IMR-90 (cell line): ENCODE results near the gene TACC3. TPM values are rescaled to one million over a fixed set of nuclear protein-coding genes. Genes with fewer than 3 reads are reported as not detected.

Experiments
- ATAC-seq: fragments of 200-7000 bp; cut with Tn5 transposase; 2 replicates; pipeline ENCODE4 v1.9.1; 2020; ENCODE audit warnings: low read depth, mild to moderate bottlenecking, moderate library complexity
- BruUV-seq: library from RNA; stranded (reverse); fragments of 400-500 nt; replicated peaks from 2 replicates; lab custom pipeline; 2021; lab: Mats Ljungman, UMichigan
- CTCF ChIA-PET: fragments of 300-600 bp; formaldehyde crosslinking; extraction: SDS; loops from one replicate; lab custom pipeline; 2021; ENCODE audit warnings: antibody characterized with exemption; lab: Yijun Ruan, JAX
- POLR2A ChIA-PET: fragments of 300-600 bp; sonication (Branson Sonifier 250); formaldehyde crosslinking; loops from one replicate; lab custom pipeline; 2022; ENCODE audit warnings: antibody characterized with exemption; ENCODE audit not compliant: unreplicated experiment; lab: Charles Lee
- DNase-seq: peaks from one replicate; pipeline ENCODE4 v3.0.0; 2013
- H2AFZ ChIP-seq: replicated peaks from 2 replicates; pipeline ENCODE3; 2013; ENCODE audit warnings: low read length, mild to moderate bottlenecking; ENCODE audit not compliant: poor library complexity
- H2AK5ac ChIP-seq: 2 replicates; pipeline ENCODE4 v1.6.1; 2013; ENCODE audit warnings: low read depth, low read length, inconsistent platforms
- H2AK9ac ChIP-seq: replicated peaks from 2 replicates; pipeline ENCODE3; 2013; ENCODE audit warnings: mild to moderate bottlenecking, low read depth, low read length, moderate library complexity; ENCODE audit not compliant: poor library complexity
- H2BK120ac ChIP-seq: 2 replicates; pipeline ENCODE4 v1.6.1; 2013; ENCODE audit warnings: low read depth, low read length, inconsistent platforms
- H2BK15ac ChIP-seq: 3 replicates; pipeline ENCODE4 v1.6.1; 2013; ENCODE audit warnings: low read depth, low read length, inconsistent platforms
- H2BK20ac ChIP-seq: 2 replicates; pipeline ENCODE4 v1.6.1; 2013; ENCODE audit warnings: low read depth, mild to moderate bottlenecking, inconsistent platforms, low read length, moderate library complexity
- H2BK5ac ChIP-seq: 2 replicates; pipeline ENCODE4 v1.6.1; 2013; ENCODE audit warnings: mild to moderate bottlenecking, low read depth, low read length, inconsistent platforms; ENCODE audit not compliant: poor library complexity, severe bottlenecking
- H3K14ac ChIP-seq: replicated peaks from 2 replicates; pipeline ENCODE4 v1.6.1; 2013; ENCODE audit warnings: low read depth, low read length, inconsistent platforms
- H3K18ac ChIP-seq: 2 replicates; pipeline ENCODE4 v1.6.1; 2013; ENCODE audit warnings: low read depth, low read length, control low read depth
- H3K23ac ChIP-seq: 2 replicates; pipeline ENCODE4 v1.6.1; 2013; ENCODE audit warnings: low read depth, low read length, inconsistent platforms
- H3K27ac ChIP-seq: 2 replicates; pipeline ENCODE4 v1.5.1; 2013; ENCODE audit warnings: mild to moderate bottlenecking, control low read depth, low read length; ENCODE audit not compliant: insufficient read depth
- H3K27me3 ChIP-seq: 2 replicates; pipeline ENCODE4 v1.6.1; 2013; ENCODE audit warnings: low read length; ENCODE audit not compliant: control insufficient read depth, insufficient read depth
- H3K36me3 ChIP-seq: 2 replicates; pipeline ENCODE4 v1.6.1; 2013; ENCODE audit warnings: low read length, mixed read lengths; ENCODE audit not compliant: control insufficient read depth, insufficient read depth
- H3K4ac ChIP-seq: 2 replicates; pipeline ENCODE4 v1.6.1; 2013; ENCODE audit warnings: low read depth, low read length, inconsistent platforms
- H3K4me1 ChIP-seq: 2 replicates; pipeline ENCODE4 v1.6.1; 2013; ENCODE audit warnings: low read length, mixed read lengths; ENCODE audit not compliant: control insufficient read depth, insufficient read depth
- H3K4me2 ChIP-seq: 2 replicates; pipeline ENCODE4 v1.6.1; 2013; ENCODE audit warnings: low read depth, mild to moderate bottlenecking, control low read depth, low read length, moderate library complexity
- H3K4me3 ChIP-seq: 2 replicates; pipeline ENCODE4 v1.5.1; 2013; ENCODE audit warnings: low read depth, mild to moderate bottlenecking, control low read depth, low read length, moderate library complexity; ENCODE audit not compliant: insufficient read depth
- H3K56ac ChIP-seq: 2 replicates; pipeline ENCODE4 v1.6.1; 2013; ENCODE audit warnings: low read length, inconsistent platforms; ENCODE audit not compliant: insufficient read depth; ENCODE audit errors: extremely low read depth
- H3K79me1 ChIP-seq, 2 experiments: 2 replicates each; pipeline ENCODE4 v1.6.1; 2013; ENCODE audit warnings: low read length in 2 of 2, inconsistent platforms in 1 of 2, low read depth in 1 of 2
- H3K9ac ChIP-seq: 2 replicates; pipeline ENCODE4 v1.6.1; 2013; ENCODE audit warnings: low read depth, low read length, control low read depth
- H3K9me1 ChIP-seq: 2 replicates; pipeline ENCODE4 v1.6.1; 2013; ENCODE audit warnings: low read length, inconsistent platforms; ENCODE audit not compliant: insufficient read depth
- H3K9me3 ChIP-seq: 2 replicates; pipeline ENCODE4 v1.6.1; 2013; ENCODE audit warnings: low read length; ENCODE audit not compliant: control insufficient read depth, insufficient read depth
- H4K20me1 ChIP-seq: 2 replicates; pipeline ENCODE4 v1.6.1; 2013; ENCODE audit warnings: low read length, inconsistent platforms; ENCODE audit not compliant: insufficient read depth
- H4K5ac ChIP-seq: 2 replicates; pipeline ENCODE4 v1.6.1; 2013; ENCODE audit warnings: mild to moderate bottlenecking, low read depth, low read length, control low read depth
- H4K8ac ChIP-seq, 2 experiments: 2 replicates each; pipeline ENCODE4 v1.6.1; 2013; ENCODE audit warnings: low read depth in 2 of 2, low read length in 2 of 2, control low read depth in 1 of 2, inconsistent platforms in 1 of 2
- H4K91ac ChIP-seq: 2 replicates; pipeline ENCODE4 v1.6.1; 2013; ENCODE audit warnings: low read depth, low read length, inconsistent platforms; ENCODE audit not compliant: insufficient read depth
- BHLHE40 ChIP-seq: fragments of 150-350 bp; IDR thresholded peaks from 2 replicates; pipeline ENCODE4 v1.6.1; 2016; ENCODE audit warnings: mild to moderate bottlenecking, low read depth, low read length
- CEBPB ChIP-seq: IDR thresholded peaks from 2 replicates; pipeline ENCODE4 v1.6.1; 2012; ENCODE audit warnings: low read depth, low read length, improper control_type of control experiment
- CTCF ChIP-seq: conservative IDR thresholded peaks from 2 replicates; pipeline ENCODE4 v1.5.1; 2012; ENCODE audit warnings: mild to moderate bottlenecking, low read depth, low read length, improper control_type of control experiment
- FOS ChIP-seq: fragments of 150-350 bp; IDR thresholded peaks from 2 replicates; pipeline ENCODE4 v1.6.1; 2016; ENCODE audit warnings: low read depth, low read length
- MAZ ChIP-seq: IDR thresholded peaks from 2 replicates; pipeline ENCODE4 v1.6.1; 2012; ENCODE audit warnings: low read depth, mild to moderate bottlenecking, low read length, improper control_type of control experiment, moderate library complexity, borderline replicate concordance
- MXI1 ChIP-seq: IDR thresholded peaks from 2 replicates; pipeline ENCODE4 v1.6.1; 2012; ENCODE audit warnings: low read depth, mild to moderate bottlenecking, low read length, moderate library complexity, borderline replicate concordance
- NFE2L2 ChIP-seq: fragments of 150-350 bp; IDR thresholded peaks from 2 replicates; pipeline ENCODE4 v1.6.1; 2016; ENCODE audit warnings: low read depth, mild to moderate bottlenecking, low read length
- POLR2A ChIP-seq: IDR thresholded peaks from 2 replicates; pipeline ENCODE4 v1.6.1; 2012; ENCODE audit warnings: mild to moderate bottlenecking, low read depth, low read length
- RAD21 ChIP-seq: IDR thresholded peaks from 2 replicates; pipeline ENCODE4 v1.6.1; 2012; ENCODE audit warnings: low read length, improper control_type of control experiment
- RCOR1 ChIP-seq: IDR thresholded peaks from 2 replicates; pipeline ENCODE4 v1.6.1; 2012; ENCODE audit warnings: mild to moderate bottlenecking, low read length, improper control_type of control experiment; ENCODE audit not compliant: insufficient replicate concordance
- SMC3 ChIP-seq: fragments of 150-350 bp; IDR thresholded peaks from 2 replicates; pipeline ENCODE4 v1.6.1; 2016; ENCODE audit warnings: low read depth, mild to moderate bottlenecking, antibody characterized with exemption, low read length, moderate library complexity
- WGBS, 2 experiments: methylation state at CpG; one replicate each; pipeline versions ENCODE4 v1.1.5 to v1.1.7; 2013; ENCODE audit warnings: missing lambda C conversion rate in 2 of 2; ENCODE audit not compliant: insufficient read length in 1 of 2; ENCODE audit errors: extremely low coverage in 2 of 2; 5-methylcytosine and 5-hydroxymethylcytosine counted together
- dilution Hi-C: fragments of 300-500 bp; cut with HindIII; formaldehyde crosslinking; loops from one replicate; pipeline ENCODE4 v1.14.3; 2018; ENCODE audit warnings: low sequenced_read_pairs; ENCODE audit not compliant: unreplicated experiment
- in situ Hi-C: fragments of 300-500 bp; cut with MboI; formaldehyde crosslinking; loops from 3 replicates; pipeline ENCODE4 v1.14.3; 2019; ENCODE audit warnings: low sequenced_read_pairs, inconsistent platforms, mixed read lengths
- intact Hi-C: fragments of 100-400 bp; cut with micrococcal nuclease; formaldehyde crosslinking; loops from 2 replicates; pipeline ENCODE4 v1.10.0; 2022
- polyA plus RNA-seq, 3 experiments: library from polyadenylated mRNA; depleted of rRNA; stranded (reverse); fragments of >200 nt; gene quantifications; 2 replicates each; pipeline ENCODE4 v1.2.3, GENCODE V29; 2012; ENCODE audit warnings: low replicate concordance in 1 of 3
- total RNA-seq: library from RNA; depleted of rRNA; stranded (reverse); fragments of >200 nt; gene quantifications from 2 replicates; pipeline ENCODE4 v1.2.3, GENCODE V29; 2012
- TF ChIP-seq, protein P1 (sequence below): fragments of 150-350 bp; IDR thresholded peaks from 2 replicates; pipeline ENCODE4 v1.6.1; 2016; ENCODE audit warnings: low read depth, mild to moderate bottlenecking, low read length, moderate library complexity, borderline replicate concordance

The TACC3 gene
- total and polyA plus RNA-seq, 2 of the 4 experiments (the other 2 are of a cell fraction) = 15.1 to 49.7 TPM

DNA sequence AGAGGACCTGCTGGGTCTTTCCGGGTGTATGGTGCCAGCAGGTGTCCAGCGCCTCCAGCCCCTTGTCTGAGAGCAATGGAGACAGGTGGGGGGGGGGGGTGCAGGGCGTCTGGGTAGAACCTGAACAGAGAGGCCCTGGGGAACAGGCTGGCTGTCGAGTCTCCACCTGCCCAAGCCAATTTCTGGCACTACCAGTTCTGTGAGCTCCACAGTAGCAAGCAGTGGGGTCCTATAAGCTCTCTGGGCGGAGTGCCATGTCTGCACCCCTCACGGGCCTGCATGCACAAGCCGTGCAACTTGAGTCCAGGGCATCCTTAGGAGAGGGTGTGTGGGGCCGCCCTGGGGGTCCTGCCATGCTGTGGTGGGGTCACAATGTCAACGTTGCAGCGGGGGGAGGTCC is 61.7 kb downstream of the TACC3 start:
- Histone ChIP-seq H2BK15ac (no peak overlapping the region), H2BK5ac (no peak overlapping the region), H3K9me3 (no peaks in the 10 kb centered on the region), H3K79me1 (no peaks in the 10 kb centered on the region), H2BK20ac (no peak overlapping the region), H3K56ac (no peak overlapping the region), H3K23ac (no peak overlapping the region), H3K9ac (no peak overlapping the region), H3K18ac (no peak overlapping the region), H2AFZ (no peak overlapping the region), H3K4ac (no peak overlapping the region), H4K5ac (no peak overlapping the region), H2BK120ac (no peak overlapping the region), H3K27ac (no peak overlapping the region), H4K20me1 (no peaks in the 10 kb centered on the region), H3K36me3 (no peaks in the 10 kb centered on the region), H4K91ac (no peak overlapping the region), H2AK5ac (no peak overlapping the region), H2AK9ac (no peak overlapping the region), H3K27me3 (peaks cover 13% of the 10 kb centered on the region; the same call in 1 of the 2 replicates), H4K8ac (no peak overlapping the region), H3K4me2 (no peak overlapping the region), H3K4me1 (peaks cover 2% of the 10 kb centered on the region; the same call in 1 of the 2 replicates), H3K14ac (no peak overlapping the region), H3K4me3 (no peak overlapping the region), H3K9me1 (no peaks in the 10 kb centered on the region)
- no TSS peak for BruUV-seq
- ATAC-seq (no peak), DNase-seq (no peak)
- in situ Hi-C loops (no loop called here), dilution Hi-C loops (no loop called here), intact Hi-C loops (no loop called here)
- WGBS, 2 experiments = no CpG with 5 or more reads among the region's 10 CpGs
- no peak for TF ChIP-seq MAZ
- no peak for TF ChIP-seq SMC3
- no peak for TF ChIP-seq CEBPB
- no peak for TF ChIP-seq RAD21
- TF ChIP-seq MXI1 = no peak
- no peak for TF ChIP-seq NFE2L2
- no peak for TF ChIP-seq POLR2A
- TF ChIP-seq BHLHE40 = no peak
- TF ChIP-seq CTCF = no peak
- TF ChIP-seq, protein P1, sequence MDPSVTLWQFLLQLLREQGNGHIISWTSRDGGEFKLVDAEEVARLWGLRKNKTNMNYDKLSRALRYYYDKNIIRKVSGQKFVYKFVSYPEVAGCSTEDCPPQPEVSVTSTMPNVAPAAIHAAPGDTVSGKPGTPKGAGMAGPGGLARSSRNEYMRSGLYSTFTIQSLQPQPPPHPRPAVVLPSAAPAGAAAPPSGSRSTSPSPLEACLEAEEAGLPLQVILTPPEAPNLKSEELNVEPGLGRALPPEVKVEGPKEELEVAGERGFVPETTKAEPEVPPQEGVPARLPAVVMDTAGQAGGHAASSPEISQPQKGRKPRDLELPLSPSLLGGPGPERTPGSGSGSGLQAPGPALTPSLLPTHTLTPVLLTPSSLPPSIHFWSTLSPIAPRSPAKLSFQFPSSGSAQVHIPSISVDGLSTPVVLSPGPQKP = no peak
- TF ChIP-seq RCOR1 = no peak
- no peak for TF ChIP-seq FOS
- ChIA-PET CTCF (no interaction called here), POLR2A (no interaction called here)
